ENCODE measurements around the gene TSPO2.

- TF ChIP-seq, protein P1, sequence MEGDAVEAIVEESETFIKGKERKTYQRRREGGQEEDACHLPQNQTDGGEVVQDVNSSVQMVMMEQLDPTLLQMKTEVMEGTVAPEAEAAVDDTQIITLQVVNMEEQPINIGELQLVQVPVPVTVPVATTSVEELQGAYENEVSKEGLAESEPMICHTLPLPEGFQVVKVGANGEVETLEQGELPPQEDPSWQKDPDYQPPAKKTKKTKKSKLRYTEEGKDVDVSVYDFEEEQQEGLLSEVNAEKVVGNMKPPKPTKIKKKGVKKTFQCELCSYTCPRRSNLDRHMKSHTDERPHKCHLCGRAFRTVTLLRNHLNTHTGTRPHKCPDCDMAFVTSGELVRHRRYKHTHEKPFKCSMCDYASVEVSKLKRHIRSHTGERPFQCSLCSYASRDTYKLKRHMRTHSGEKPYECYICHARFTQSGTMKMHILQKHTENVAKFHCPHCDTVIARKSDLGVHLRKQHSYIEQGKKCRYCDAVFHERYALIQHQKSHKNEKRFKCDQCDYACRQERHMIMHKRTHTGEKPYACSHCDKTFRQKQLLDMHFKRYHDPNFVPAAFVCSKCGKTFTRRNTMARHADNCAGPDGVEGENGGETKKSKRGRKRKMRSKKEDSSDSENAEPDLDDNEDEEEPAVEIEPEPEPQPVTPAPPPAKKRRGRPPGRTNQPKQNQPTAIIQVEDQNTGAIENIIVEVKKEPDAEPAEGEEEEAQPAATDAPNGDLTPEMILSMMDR (IDR thresholded peaks at IDR 0.05; ENCODE audit: insufficient read depth, low read length, poor library complexity, severe bottlenecking) = no peak
- TF ChIP-seq EZH2phosphoT487 (conservative IDR thresholded peaks at IDR 0.05; ENCODE audit: low read length) = no peak
These were observed 5.0 kb downstream of the TSPO2 start for GRCh38 chr6:41047306-41047705.
